GM04504 (cell line): ENCODE data around the gene PRKAR2A.
"Not testable (repeated sequence)": the region's sequence is repeated elsewhere in the genome, so short reads cannot be mapped to it uniquely, and the experiment has no call there.

Experiments
- DNase-seq: peaks from one replicate; pipeline ENCODE4 v3.0.0-alpha.2; 2012; ENCODE audit warnings: low read depth

Gene PRKAR2A

GRCh38 chr3:48727511-48727910, 120.2 kb downstream of the PRKAR2A start:
- no peak for DNase-seq

GRCh38 chr3:48725185-48725855, 122.4 kb downstream of the PRKAR2A start:
- not testable (repeated sequence) for DNase-seq

GRCh38 chr3:48723725-48724124, 123.9 kb downstream of the PRKAR2A start:
- DNase-seq = no peak

GRCh38 chr3:48723293-48723692, 124.4 kb downstream of the PRKAR2A start:
- not testable (repeated sequence) for DNase-seq

- peak; percentile 95 for DNase-seq
These were observed 130.5 kb downstream of the PRKAR2A start, which contains the start of gene IP6K2 for GRCh38 chr3:48716982-48717746. IP6K2 (minus strand) TSS chr3:48717221; CDS start chr3:48695291, 21,930 bp downstream.

GRCh38 chr3:48716508-48716981, 131.1 kb downstream of the PRKAR2A start:
- no peak for DNase-seq

- DNase-seq = no peak
These were observed 132.4 kb downstream of the PRKAR2A start for GRCh38 chr3:48715174-48715800.

GRCh38 chr3:48711727-48712126, 135.9 kb downstream of the PRKAR2A start:
- no peak for DNase-seq

- no peak for DNase-seq
These were observed 138.6 kb downstream of the PRKAR2A start for GRCh38 chr3:48709051-48709461.

GRCh38 chr3:48708481-48708889, 139.2 kb downstream of the PRKAR2A start:
- no peak for DNase-seq

GRCh38 chr3:48707157-48707556, 140.5 kb downstream of the PRKAR2A start:
- no peak for DNase-seq

- DNase-seq = no peak
These were observed 145.3 kb downstream of the PRKAR2A start for GRCh38 chr3:48702320-48702920.

GRCh38 chr3:48700731-48701405, 146.8 kb downstream of the PRKAR2A start:
- DNase-seq = no peak

GRCh38 chr3:48698891-48699290, 148.8 kb downstream of the PRKAR2A start:
- DNase-seq = no peak

GRCh38 chr3:48697952-48698351, 149.7 kb downstream of the PRKAR2A start:
- no peak for DNase-seq

- DNase-seq = no peak
These were observed 151.1 kb downstream of the PRKAR2A start for GRCh38 chr3:48696601-48697000.
